Breast epithelium (tissue), 3 donors: Measurements from ENCODE around the gene DDX28.

Experiments
- POLR2A ChIP-seq: fragments of 450-650 bp; IDR thresholded peaks from one replicate; pipeline ENCODE4 v1.6.1; 2016; ENCODE audit warnings: antibody characterized with exemption, mild to moderate bottlenecking, moderate library complexity
- TF ChIP-seq, protein P1 (sequence below), 3 donors: fragments of 450-650 bp; IDR thresholded peaks; one replicate each; pipeline ENCODE4 v1.5.1; 2016 to 2017; ENCODE audit warnings: antibody characterized with exemption in 3 of 3, mild to moderate bottlenecking in 3 of 3, moderate library complexity in 3 of 3

DNA sequence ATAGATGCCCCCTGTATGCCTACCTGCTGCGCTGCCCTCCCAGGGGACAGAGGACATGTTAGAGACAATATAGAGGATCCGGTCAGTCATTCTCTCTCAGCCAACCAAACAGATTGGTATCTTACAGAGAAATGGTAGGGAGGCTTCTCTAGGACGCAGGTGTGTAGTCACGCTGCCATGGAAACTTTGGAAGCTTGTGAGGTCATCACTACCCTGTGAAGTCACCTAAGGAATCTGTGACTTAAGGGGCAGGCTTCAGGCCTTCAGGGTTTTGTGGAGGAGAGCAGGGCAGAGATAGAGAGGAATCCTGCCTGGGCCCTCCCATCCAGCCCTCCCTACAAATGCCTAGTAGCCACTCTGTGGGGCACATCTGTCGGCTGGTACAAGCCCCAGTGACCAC, 7.4 kb downstream of the DDX28 start, which contains the start of gene DPEP2NB:
- TF ChIP-seq, protein P1, sequence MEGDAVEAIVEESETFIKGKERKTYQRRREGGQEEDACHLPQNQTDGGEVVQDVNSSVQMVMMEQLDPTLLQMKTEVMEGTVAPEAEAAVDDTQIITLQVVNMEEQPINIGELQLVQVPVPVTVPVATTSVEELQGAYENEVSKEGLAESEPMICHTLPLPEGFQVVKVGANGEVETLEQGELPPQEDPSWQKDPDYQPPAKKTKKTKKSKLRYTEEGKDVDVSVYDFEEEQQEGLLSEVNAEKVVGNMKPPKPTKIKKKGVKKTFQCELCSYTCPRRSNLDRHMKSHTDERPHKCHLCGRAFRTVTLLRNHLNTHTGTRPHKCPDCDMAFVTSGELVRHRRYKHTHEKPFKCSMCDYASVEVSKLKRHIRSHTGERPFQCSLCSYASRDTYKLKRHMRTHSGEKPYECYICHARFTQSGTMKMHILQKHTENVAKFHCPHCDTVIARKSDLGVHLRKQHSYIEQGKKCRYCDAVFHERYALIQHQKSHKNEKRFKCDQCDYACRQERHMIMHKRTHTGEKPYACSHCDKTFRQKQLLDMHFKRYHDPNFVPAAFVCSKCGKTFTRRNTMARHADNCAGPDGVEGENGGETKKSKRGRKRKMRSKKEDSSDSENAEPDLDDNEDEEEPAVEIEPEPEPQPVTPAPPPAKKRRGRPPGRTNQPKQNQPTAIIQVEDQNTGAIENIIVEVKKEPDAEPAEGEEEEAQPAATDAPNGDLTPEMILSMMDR (IDR thresholded peaks at IDR 0.05): no peak
- TF ChIP-seq POLR2A: no peak
